ENCODE data around the gene ENTPD1.

- TF ChIP-seq CTCF (IDR thresholded peaks at IDR 0.05) (no peak), ZFX (IDR thresholded peaks at IDR 0.05; ENCODE audit: borderline replicate concordance) (no peak)
These were observed 89.4 kb downstream of the ENTPD1 start for GRCh38 chr10:95845411-95845810.
